Activated B cell treated with CpG ODN at 0.5 μM for 24 hours (primary cell): ENCODE data around the gene CBX3. TPM values are rescaled to one million over a fixed set of nuclear protein-coding genes. Genes with fewer than 3 reads are reported as not detected.

Source experiments
- ATAC-seq: fragments of 200-7000 bp; cut with Tn5 transposase; one replicate; pipeline ENCODE4 v1.10.0; 2021; ENCODE audit warnings: low read depth, mild to moderate bottlenecking, moderate library complexity
- CTCF ChIA-PET: fragments of 350-600 bp; sonication (Branson Sonifier 250); formaldehyde crosslinking; loops from one replicate; lab custom pipeline; 2021; ENCODE audit warnings: antibody characterized with exemption; lab: Charles Lee
- POLR2A ChIA-PET: fragments of 350-600 bp; sonication (Branson Sonifier 250); formaldehyde crosslinking; loops from one replicate; lab custom pipeline; 2021; ENCODE audit warnings: antibody characterized with exemption; lab: Charles Lee
- DNase-seq: peaks from one replicate; pipeline ENCODE4 v3.0.0; 2022
- H3K27ac Mint-ChIP-seq: one replicate; pipeline ENCODE4 v1.8.0; 2020; ENCODE audit warnings: mixed read lengths
- H3K27me3 Mint-ChIP-seq: one replicate; pipeline ENCODE4 v1.8.0; 2021; ENCODE audit warnings: mixed read lengths
- H3K36me3 Mint-ChIP-seq: one replicate; pipeline ENCODE4 v1.8.0; 2021; ENCODE audit warnings: low read depth, mixed read lengths
- H3K4me1 Mint-ChIP-seq: one replicate; pipeline ENCODE4 v1.8.0; 2021; ENCODE audit warnings: mixed read lengths
- H3K4me3 Mint-ChIP-seq: one replicate; pipeline ENCODE4 v1.8.0; 2020; ENCODE audit warnings: mild to moderate bottlenecking, mixed read lengths
- H3K9me3 Mint-ChIP-seq: one replicate; pipeline ENCODE4 v1.8.0; 2020; ENCODE audit warnings: mixed read lengths
- CTCF ChIP-seq: fragments of 200-600 bp; IDR thresholded peaks from one replicate; pipeline ENCODE4 v1.8.0; 2022; ENCODE audit warnings: antibody characterized with exemption, mild to moderate bottlenecking
- intact Hi-C: fragments of 100-400 bp; cut with micrococcal nuclease; formaldehyde crosslinking; loops from one replicate; pipeline ENCODE4 v1.15.1; 2024
- total RNA-seq: library from RNA; stranded (reverse); gene quantifications from 2 replicates; pipeline ENCODE4 v1.2.3, GENCODE V29; 2022

CBX3 gene
- total RNA-seq, 1 donor from 2014 or later = 125 TPM

DNA sequence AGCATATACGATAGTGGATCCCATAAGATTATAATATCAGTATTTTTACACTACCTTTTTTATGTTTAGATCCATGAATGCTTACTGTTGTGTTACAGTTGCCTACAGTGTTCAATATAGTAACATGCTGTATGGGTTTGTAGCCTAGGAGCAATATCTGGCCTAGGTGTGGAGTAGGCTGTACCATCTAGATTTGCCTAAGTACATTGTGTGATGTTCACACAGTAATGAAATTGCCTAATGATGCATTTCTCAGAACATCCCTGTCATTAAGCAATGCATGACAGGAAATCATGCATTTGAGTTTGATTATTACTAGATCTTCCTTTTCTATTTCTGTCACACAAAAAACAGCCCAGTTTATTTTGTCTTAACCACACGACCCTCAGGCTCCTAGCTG lies 14.5 kb downstream of the CBX3 start:
- no peak overlapping the region for H3K4me3 Mint-ChIP-seq

GRCh38 chr7:26224359-26224758 lies 22.8 kb downstream of the CBX3 start:
- DNase-seq = no peak
- CTCF ChIA-PET = no interaction called here
- Mint-ChIP-seq H3K27ac (no peak overlapping the region), H3K4me1 (no peaks in the 10 kb centered on the region), H3K36me3 (no peaks in the 10 kb centered on the region), H3K27me3 (peaks cover 4% of the 10 kb centered on the region), H3K4me3 (no peak overlapping the region), H3K9me3 (no peaks in the 10 kb centered on the region)
- no peak for ATAC-seq
- TF ChIP-seq CTCF = no peak
- intact Hi-C loops = no loop called here
- POLR2A ChIA-PET = no interaction called here

More for the DNA sequence above, 14.5 kb downstream of the CBX3 start:
- ATAC-seq (no peak), DNase-seq (no peak)
- intact Hi-C loops = no loop called here
- H3K9me3 Mint-ChIP-seq = no peaks in the 10 kb centered on the region
- TF ChIP-seq CTCF = no peak
- ChIA-PET POLR2A (no interaction called here), CTCF (no interaction called here)
- no peaks in the 10 kb centered on the region for H3K27me3 Mint-ChIP-seq
- H3K36me3 Mint-ChIP-seq = peaks cover 27% of the 10 kb centered on the region
- peaks cover 11% of the 10 kb centered on the region for H3K4me1 Mint-ChIP-seq
- H3K27ac Mint-ChIP-seq = no peak overlapping the region

DNA sequence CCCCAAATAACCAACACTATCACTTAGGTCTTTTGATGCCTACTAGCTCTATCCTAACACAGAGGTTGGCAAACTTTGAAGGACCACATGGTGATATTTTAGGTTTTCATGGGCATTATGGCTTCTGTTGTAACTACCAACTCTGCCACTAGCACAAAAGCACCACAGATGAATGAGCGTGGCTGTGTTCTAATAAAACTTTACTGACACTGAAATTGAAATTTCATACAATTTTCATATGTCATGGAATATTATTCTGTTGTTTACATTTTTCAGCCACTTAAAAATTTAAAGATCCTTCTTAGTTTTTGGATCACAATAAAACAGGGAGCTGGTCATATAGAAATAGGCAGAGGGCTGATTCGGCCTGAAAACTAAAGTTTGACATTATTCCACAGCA lies 26.4 kb downstream of the CBX3 start:
- intact Hi-C loops = no loop called here
- H3K27me3 Mint-ChIP-seq = peaks cover 7% of the 10 kb centered on the region
- ChIA-PET POLR2A (no interaction called here), CTCF (interaction anchor here (1.1 kb wide), 1 partner anchor 137 kb away, joined by 3 read pairs; no protein-coding TSS in a partner anchor)
- no peaks in the 10 kb centered on the region for H3K9me3 Mint-ChIP-seq
- H3K4me1 Mint-ChIP-seq = no peaks in the 10 kb centered on the region
- no peak overlapping the region for H3K27ac Mint-ChIP-seq
- no peak for DNase-seq
- H3K4me3 Mint-ChIP-seq = no peak overlapping the region
- TF ChIP-seq CTCF = no peak
- ATAC-seq = no peak
- no peaks in the 10 kb centered on the region for H3K36me3 Mint-ChIP-seq

DNA sequence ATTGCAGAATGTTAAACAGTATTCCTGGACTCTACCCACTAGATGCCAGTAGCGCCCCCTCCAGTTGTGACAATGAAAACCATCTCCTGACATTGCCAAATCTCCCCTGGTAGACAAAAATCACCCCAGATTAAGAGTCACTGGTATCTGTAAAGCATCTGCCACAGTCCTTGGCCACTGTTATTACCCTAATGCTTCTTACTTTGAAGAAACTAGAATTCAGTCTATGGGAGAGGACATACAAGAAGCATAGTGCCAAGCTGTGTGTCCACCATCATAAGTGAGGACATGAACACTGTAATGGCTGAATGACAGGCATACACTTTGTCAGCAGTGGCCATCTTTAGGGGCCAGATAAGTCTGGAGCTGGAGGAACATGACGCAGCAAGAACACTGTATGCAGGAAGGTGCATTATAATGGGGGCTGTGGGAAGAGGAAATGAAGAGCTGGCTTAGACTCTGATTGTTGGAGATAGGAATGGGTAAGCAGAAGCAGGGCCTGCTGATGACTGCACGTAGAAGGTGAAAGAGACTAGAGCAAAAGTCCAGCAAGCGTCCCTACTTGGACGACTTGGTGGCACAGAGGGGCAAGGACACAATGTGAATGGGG lies 32.5 kb downstream of the CBX3 start:
- POLR2A ChIA-PET = no interaction called here
- H3K27ac Mint-ChIP-seq = no peak overlapping the region
- H3K4me3 Mint-ChIP-seq = no peak overlapping the region
- CTCF ChIA-PET = interaction anchor here (1.1 kb wide), 1 partner anchor 132 kb away, joined by 3 read pairs; no protein-coding TSS in a partner anchor
- TF ChIP-seq CTCF = no peak
- DNase-seq (no peak), ATAC-seq (no peak)
- no peaks in the 10 kb centered on the region for H3K36me3 Mint-ChIP-seq
- peaks cover 4% of the 10 kb centered on the region for H3K27me3 Mint-ChIP-seq
- no peaks in the 10 kb centered on the region for H3K4me1 Mint-ChIP-seq
- no peaks in the 10 kb centered on the region for H3K9me3 Mint-ChIP-seq
- intact Hi-C loops = no loop called here

DNA sequence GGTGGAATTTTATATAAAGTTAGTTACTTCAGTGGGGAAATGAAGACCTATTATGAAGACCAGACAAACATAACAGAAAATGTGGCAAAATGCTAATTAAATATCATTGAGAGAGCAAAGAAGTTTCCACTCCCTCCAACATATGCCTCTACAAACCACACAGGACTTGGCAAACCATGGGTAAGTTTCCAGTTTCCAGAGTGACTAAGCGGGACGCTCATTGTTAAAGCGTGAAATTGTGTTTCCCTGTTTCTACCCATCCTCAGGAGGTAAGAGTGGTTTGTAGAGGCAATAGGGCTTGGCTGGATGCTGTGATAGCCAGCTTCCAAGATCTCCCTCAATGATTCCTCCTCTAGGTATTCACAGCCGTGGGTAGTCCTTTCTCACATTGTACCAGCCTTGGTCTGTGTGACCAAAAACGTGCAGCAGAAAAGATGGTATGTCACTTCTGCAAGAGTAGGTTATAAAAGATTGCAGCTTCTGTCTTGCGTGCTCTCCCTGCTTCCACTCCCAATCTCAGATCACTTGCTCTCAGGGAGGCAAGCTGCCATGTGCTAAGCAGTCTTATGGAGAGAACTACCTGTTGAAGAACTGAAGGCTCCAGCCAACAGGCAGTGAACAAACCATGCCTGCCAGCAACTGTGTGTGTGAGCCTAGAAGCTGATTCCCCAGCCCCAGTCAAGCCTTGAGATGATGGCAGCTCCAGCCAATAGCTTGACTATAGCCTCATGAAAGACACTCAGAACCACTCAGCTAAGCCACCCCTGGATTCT lies 35.7 kb downstream of the CBX3 start:
- ChIA-PET CTCF (no interaction called here), POLR2A (no interaction called here)
- Mint-ChIP-seq H3K4me1 (no peaks in the 10 kb centered on the region), H3K36me3 (no peaks in the 10 kb centered on the region), H3K4me3 (no peak overlapping the region), H3K9me3 (no peaks in the 10 kb centered on the region), H3K27me3 (peaks cover 1% of the 10 kb centered on the region), H3K27ac (no peak overlapping the region)
- no peak for TF ChIP-seq CTCF
- intact Hi-C loops = no loop called here
- ATAC-seq (no peak), DNase-seq (no peak)
